GM19351 (cell line): ENCODE results near the gene SMYD3.
"Not testable (repeated sequence)": the region's sequence is repeated elsewhere in the genome, so short reads cannot be mapped to it uniquely, and the experiment has no call there.

ENCODE experiments used
- ATAC-seq: cut with Tn5 transposase; IDR thresholded peaks from one replicate; pipeline ENCODE4 v1.9.1; 2021; ENCODE audit warnings: mild to moderate bottlenecking, moderate library complexity; ENCODE audit not compliant: unreplicated experiment

The SMYD3 gene

DNA sequence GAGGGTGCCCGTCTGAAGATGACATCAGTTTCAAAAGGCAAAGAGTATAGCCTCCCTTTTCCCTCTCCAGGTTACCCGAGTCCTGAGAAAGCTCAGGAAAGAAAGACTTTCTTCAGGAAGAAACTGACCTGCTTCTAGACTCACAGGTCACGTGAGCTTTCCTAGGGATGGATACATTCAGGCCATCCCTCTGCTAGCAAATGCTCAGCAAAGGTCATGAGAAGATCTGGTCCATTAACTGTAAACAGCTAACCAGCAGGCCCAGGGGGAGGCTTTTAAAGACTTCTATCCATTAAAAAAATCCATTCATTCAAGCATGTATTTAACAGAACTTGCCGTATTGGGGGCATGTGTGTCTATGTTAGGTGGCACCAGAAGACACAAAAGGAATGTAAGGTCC is 746.8 kb downstream of the SMYD3 start:
- ATAC-seq: no peak

DNA sequence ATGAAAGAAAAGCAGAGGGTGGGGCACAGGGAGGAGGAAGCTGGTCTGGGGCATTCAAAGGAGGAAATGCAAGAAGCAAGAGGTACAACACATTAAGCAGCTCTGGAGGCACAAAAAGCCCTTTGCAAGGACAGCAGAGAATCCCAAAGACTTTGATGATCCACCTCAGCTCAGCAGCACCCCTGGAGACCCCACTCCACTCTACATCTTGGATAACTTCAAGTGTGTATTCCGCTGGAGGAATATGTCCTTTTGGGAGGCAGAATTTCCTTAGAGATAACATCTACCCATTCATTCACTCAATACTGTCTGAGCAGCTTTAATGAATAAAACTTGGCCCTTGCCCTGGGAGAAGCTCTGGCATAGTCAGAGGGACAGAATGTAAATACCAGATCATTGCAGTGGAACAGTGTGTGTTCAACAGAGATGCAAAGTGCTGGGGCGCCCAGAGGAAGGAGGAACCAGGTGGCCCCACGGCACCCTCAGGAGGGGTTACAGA is 752.6 kb downstream of the SMYD3 start:
- no peak for ATAC-seq

DNA sequence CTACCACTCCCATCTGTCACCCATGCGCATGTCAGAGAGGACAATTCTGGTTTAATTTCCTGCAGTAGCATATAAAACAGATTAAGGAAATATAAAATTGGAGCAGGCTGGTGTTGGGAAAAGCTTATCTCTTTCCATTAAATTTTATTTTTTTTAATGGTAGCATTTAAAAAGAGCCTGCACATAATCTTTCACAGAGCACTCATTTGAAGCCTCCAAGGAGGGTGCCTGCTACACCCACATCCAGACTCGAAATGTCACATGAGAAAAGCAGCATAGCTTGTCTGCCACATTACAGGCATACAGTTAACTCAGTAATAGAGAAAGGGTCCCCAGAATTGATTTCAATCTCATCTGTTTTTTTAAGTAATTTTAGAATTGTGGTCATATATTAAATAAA is 753.3 kb downstream of the SMYD3 start:
- no peak for ATAC-seq

DNA sequence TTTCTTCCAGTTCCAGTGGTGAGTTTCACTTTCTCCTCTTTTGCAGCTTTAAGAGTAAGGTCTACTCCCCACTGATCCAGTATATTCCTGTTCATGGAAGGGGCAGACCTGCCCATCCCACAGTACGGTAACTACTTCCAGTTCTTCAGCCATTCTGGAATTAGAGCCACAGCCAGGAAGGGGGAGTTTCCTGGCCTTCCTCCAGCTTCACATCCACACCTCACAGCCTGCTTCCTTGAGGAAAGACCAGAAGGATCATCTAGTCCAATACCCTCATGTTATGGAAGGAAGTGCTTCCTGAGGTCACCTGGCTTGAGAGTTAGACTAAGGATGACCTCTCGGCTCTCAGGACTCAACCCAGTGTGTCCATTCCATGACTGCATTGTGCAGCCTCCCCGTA is 754.5 kb downstream of the SMYD3 start:
- ATAC-seq: no peak

DNA sequence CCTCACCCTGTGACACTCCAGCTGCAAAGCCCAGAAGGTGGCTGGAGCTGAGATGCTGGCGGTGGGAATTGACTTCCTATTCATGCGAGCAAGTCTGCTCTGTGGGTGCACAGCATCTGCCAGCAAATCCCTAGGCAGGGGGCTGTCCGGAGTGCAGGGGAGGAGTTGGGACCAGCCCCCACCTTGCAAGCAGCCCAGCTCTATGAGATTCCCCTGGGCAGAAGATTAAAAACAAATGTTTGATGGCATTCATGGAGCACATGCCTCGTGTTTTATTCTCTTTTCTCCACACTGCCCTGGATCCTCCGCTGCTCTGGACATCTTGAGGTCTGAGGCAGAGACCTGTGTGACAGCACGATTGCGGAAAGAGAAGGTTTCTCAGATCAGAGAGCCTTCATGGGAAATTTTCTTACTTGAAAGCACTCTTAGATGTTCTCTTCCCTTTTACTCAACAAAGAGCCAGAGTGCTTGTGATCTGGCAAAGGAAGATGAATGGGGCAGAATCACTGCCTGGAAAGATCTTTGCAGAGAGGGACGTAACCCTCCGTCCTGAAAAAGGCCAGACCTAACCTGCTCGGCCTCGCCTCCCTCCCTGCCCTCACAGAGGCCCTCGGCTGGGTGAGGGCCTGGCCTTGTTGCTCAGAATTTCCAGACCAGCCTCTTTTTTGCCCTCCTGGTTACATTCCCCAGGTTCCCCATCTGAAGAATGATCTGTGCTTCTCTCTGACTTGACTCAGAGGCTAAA is 755.2 kb downstream of the SMYD3 start:
- no peak for ATAC-seq

DNA sequence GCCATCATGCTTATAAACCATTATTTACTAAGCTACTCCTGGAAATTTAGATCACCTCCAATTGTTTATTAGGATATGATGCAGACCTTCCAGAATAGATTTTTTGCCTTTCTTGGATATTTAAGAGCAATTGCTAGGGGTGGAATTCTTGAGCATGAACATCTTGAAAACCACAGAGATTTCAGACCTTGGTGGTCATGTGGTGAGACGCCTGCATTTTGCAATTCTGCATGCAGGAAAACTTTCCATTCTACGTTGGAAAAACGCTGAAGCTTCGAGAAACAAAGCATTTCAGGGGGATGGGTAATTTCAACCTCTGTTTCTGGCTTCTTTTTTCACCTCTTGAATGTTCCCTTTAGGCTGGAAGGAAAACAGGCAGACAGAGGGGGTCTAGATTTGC is 756.0 kb downstream of the SMYD3 start:
- ATAC-seq: no peak

DNA sequence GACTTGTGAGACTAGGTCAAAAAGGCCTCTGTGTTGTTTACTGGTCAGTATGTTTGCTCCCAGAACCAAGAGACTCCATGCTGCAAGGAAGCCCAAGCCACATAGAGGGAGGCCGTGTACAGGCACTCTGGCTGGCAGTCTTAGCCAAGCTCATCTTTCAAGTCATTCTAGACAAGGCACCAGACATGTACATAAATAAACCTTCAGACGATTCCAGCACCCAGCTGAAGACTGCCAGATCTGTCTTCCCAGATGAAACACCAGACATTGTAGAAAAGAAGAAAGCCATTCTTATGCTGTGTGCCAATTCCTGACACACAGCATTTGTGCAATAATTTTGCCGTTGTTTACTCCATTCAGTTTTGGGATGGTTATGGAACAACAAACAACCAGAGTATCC is 756.8 kb downstream of the SMYD3 start:
- no peak for ATAC-seq

DNA sequence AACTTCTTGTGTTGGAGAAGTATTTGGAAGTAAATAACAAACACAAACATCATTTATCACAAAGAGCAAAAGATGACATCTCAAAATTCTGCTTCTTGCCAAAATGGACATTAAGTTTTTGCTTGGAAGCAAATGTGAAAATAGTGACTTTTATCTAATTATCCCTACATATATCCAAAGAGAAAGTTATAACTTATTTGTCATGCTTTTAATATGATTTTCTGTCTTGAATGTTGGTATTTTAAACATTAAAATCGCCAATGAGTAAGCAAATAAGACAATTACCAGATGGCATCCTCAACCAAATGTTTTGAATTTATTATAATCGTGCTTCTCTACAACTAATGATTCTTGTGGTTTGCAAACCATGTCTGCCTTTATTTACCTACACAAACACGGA is 758.0 kb downstream of the SMYD3 start:
- no peak for ATAC-seq

DNA sequence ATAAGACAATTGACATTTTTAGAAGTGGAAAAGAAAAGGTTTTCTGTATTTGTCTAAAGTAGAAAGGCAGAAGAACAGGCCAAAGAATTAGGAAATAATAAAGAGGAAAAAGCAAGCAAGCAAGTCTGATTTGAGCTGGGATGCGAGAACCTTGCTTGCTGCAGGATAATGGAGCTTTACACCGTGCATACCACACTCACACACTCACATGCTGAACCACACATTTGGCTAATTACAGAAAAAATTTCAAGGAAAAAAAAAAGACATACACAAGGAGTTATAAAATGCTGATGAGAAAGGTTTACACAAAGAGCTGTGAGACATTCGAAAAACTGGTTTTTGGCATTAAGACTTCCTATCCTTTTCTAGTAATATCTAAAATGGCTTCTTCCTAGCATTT is 758.4 kb downstream of the SMYD3 start:
- ATAC-seq: no peak

DNA sequence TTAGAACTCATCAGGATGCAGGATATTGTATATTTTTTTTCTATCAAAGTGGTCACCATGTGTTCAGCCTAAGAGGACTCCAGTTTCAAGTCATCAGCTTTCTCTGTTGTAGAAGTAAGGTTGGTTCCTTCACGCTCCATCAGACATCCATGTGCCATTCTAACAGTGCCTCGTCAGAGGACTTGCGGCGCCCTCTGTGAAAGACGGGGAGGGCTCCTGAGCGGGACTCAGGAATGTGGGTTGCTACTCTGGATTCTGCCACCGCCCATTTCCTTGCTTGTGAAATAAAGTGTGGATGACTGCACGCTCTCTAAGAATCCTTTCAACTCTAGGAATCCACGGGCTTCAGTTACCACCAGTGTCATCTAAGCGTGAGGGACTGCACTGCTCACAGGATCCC is 758.8 kb downstream of the SMYD3 start:
- ATAC-seq: no peak

DNA sequence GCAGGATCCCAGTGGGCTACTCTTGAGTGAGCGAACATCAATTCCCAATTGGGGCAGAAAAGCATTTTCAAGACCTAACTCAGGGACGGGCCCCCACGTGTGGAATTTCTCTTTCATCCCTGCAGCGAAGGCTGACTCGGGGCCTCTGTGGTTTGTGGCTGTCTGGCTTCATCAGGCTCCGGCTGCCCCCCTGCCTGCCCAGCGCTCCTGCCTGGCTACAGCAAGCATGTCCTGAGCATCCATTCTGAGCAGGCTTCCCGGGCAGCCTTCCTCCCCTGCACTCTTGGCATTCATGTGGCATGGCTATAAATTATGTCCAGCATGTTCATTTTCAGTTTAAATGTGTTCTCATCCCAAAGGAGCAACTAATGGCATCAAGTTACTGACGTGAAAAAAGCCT is 764.2 kb downstream of the SMYD3 start:
- no peak for ATAC-seq

DNA sequence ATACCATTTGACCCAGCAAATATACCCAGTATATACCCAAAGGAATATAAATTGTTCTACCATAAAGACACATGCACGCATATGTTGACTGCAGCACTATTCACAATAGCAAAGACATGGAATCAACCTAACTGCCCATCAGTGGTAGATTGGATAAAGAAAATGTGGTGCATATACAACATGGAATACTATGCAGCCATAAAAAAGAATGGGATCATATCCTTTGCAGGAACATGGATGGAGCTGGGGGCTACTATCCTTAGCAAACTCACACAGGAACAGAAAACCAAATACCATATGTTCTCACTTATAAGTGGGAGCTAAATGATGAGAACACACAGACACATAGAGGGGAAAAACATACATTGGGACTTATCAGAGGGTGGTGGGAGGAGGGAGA is 766.7 kb downstream of the SMYD3 start:
- ATAC-seq: not testable (repeated sequence)

DNA sequence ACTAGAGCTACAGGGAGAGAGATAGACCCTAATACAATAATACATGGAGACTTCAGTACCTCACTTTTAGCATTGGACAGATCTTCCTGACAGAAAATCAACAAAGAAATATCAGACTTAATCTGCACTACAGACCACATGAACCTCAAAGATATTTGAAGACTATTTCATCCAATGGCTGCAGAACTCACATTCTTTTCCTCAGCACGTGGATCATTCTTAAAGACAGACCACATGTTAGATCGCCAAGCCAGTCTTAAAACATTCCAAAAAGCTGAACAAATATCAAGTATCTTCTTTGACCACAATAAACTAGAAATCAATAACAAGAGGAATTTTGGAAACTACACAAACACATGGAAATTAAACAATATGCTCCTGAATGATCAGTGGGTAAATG is 776.3 kb downstream of the SMYD3 start:
- no peak for ATAC-seq

DNA sequence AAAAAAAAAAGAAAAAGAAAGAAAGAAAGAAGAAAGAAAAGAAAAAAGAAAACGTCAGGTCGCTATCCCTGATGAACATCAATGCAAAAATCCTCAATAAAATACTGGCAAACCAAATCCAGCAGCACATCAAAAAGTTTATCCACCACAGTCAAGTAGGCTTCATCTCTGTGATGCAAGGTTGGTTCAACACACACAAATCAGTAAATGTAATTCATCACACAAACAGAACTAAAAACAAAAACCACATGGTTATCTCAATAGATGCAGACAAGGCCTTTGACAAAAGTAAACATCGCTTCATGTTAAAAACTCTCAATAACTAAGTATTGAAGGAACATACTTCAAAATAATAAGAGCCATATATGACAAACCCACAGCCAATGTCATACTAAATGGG is 779.0 kb downstream of the SMYD3 start:
- ATAC-seq: not testable (repeated sequence)

DNA sequence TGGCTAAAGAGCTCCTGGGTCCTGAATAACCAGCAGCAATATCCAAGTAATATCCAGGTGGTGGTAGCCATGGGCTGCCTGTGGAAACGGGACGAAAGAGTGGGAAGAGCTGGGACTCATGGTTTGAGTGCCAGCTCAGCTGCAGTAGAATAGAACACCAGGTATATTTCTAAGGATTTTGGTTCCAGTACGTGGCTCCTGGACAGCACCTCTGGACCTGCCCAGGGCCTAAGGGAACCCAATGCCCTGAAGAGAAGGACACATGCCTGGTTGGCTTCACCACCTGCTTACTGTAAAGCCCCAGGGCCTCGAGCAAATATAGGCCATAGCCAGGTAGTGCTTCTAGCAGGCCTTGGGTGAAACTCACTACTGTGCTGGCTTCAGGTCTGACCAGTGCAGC is 785.6 kb downstream of the SMYD3 start:
- ATAC-seq: no peak

DNA sequence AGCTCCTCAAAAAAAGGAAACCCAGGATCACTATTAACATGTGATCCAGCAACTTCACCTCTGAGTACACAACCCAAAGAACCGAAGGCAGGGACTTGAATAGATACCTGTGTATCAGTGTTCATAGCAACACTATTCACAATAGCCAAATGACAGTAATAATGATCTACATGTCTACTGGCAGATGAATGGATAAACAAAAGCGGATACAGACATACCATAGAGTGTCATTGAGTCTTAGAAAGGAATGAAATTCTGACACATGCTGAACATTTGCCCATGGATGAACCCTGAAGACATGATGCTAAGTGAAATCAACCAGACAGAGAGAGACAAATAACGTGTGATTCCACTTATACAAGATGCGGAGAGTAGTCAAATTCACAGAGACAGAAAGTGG is 788.1 kb downstream of the SMYD3 start:
- no peak for ATAC-seq

DNA sequence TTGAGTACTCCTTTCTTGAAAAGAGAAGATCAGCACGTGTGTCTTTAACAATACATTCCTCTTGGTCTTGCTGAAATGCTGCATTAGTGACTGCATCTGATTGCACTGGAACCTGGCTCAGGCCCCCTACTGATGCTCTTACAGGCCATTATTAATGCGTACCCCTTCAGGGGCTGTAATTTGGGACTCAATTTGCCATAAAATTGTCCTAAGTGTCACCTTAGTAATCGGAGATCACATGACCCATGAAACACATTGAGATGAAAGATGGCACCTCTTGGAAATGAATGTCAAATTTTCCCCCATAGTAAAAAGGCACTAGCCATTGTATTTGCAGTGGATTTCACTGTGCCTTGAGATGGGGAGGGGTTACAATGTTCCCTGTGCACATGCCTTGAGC is 789.0 kb downstream of the SMYD3 start:
- ATAC-seq: no peak

DNA sequence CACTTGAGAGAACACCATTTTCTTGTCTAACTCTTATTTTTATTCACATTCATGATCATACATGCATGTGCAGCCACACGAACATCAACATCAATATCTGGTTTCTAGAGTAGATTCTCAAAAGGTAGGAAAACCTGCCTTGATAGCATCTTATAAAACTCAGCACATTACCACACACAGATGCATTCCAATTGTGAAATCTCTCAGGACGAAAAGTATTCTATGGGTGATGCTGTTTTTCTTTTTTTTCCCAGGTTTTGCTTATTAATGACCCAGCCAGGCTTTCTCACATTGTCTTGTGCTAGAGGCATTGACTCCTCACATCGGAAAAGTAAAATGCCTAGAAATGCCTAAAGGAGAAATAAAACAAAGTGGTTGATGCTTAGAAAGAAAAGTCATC is 789.5 kb downstream of the SMYD3 start:
- ATAC-seq: no peak

DNA sequence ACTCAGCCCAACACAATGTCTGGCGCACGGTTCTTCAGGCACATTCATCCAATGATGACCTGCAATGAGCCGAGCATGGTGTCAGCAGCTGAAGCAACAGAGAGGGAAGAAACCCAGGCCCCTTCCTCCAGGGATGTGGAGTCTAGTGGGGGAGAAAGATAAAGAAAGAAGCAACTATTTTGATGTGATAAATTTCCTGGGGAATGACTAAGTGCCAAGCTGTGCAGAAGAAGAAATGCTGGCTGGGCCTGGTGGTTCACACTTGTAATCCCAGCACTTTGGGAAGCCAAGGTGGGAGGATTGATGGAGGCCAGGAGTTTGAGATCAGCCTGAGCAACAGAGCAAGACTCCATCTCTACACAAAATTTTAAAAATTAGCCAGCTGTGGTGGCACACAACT is 790.5 kb downstream of the SMYD3 start:
- ATAC-seq: no peak

DNA sequence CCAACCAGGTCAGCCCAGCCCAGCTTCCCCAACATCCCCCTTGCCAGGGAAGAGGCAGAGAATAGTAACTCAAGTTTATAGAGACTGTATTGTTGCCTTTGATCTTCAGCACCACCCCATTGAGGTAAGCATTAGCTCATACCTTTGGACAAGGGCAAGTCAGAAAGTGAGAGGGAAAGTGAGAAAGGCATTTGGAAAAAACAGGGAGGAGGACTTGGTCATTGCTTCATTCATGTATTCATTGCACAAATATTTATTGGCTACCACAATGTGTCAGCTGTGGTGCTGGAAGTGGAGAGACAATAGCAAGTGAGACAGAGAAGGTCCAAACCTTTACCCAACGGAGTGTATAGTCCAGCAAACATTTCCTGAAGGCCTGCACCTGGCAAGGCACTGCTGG is 791.1 kb downstream of the SMYD3 start:
- ATAC-seq: no peak

DNA sequence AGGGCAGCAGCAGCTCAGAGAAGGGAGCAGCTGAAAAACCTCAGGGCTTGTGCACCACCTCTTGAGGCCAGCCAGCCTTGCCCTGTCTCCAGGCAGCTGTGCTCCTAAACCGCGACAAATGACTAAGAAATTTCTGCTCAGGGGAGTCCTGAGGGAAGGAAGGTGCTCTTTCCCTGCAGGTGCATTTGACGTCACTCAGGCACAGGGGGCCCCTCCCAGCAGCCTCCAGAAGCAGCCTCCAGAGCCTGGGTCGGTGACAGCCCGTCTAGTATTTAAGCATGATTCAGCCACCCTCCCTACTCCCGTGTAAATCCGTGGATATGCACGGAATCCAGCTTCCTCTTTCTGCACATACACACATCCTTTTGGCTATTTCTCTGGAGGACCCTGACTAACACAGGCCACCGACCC is 791.8 kb downstream of the SMYD3 start:
- ATAC-seq: no peak

DNA sequence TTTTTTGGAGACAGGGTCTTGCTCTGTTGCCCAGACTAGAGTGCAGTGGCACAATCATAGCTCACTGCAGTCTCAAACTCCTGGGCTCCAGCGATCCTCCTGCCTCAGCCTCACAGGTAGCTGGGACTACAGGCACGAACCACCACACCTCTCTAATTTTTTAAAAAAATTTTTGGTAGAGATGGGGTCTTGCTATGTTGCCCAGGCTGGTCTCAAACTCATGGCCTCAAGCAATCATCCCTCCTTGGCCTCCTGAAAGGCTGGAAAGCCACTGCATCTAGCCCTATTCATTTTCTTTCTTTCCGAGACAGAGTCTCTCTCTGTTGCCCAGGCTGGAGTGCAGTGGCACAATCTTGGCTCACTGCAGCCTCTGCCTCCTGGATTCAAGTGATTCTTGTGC is 793.1 kb downstream of the SMYD3 start:
- ATAC-seq: not testable (repeated sequence)
